Gastrocnemius medialis (tissue), 4 donors: ENCODE results near the gene COPZ2.

ENCODE experiments used
- CTCF ChIP-seq, 5 experiments: fragments of 450-650 bp in 3 of 5; fragments of 200-600 bp in 2 of 5; sonication (generic) in 2 of 5; IDR thresholded peaks in 4 of 5; conservative IDR thresholded peaks in 1 of 5; 1 replicate in 4 of 5; 2 replicates in 1 of 5; pipeline ENCODE4 v1.5.1; 2016 to 2019; ENCODE audit warnings: antibody characterized with exemption in 5 of 5, mild to moderate bottlenecking in 3 of 5, moderate library complexity in 3 of 5
- POLR2A ChIP-seq, 2 donors: fragments of 450-650 bp; IDR thresholded peaks; one replicate each; pipeline ENCODE4 v1.6.1; 2017; ENCODE audit warnings: antibody characterized with exemption in 2 of 2, mild to moderate bottlenecking in 2 of 2, moderate library complexity in 2 of 2

- no peak for TF ChIP-seq CTCF (IDR thresholded peaks at IDR 0.05 in 4 of 5, conservative IDR thresholded peaks at IDR 0.05 in 1 of 5)
- no peak for TF ChIP-seq POLR2A (IDR thresholded peaks at IDR 0.05)
These were observed 34.0 kb downstream of the COPZ2 start for GRCh38 chr17:48003417-48004151.
